OCI-M2 (cell line): ENCODE results near the gene CYFIP1.

ENCODE experiments used
- DNase-seq: peaks from one replicate; lab custom pipeline; 2025; ENCODE audit not compliant: unreplicated experiment; lab: John Stamatoyannopoulos, UW

The CYFIP1 gene

GRCh38 chr15:22918596-22919140, 61.5 kb downstream of the CYFIP1 start:
- DNase-seq: no peak

- DNase-seq: no peak
These were observed 62.1 kb downstream of the CYFIP1 start for GRCh38 chr15:22918056-22918455.

GRCh38 chr15:22917556-22917955, 62.6 kb downstream of the CYFIP1 start:
- DNase-seq: no peak

- no peak for DNase-seq
These were observed 63.4 kb downstream of the CYFIP1 start for GRCh38 chr15:22916606-22917350.

GRCh38 chr15:22915866-22916515, 64.2 kb downstream of the CYFIP1 start:
- no peak for DNase-seq

GRCh38 chr15:22913646-22914380, 66.4 kb downstream of the CYFIP1 start:
- DNase-seq: no peak

GRCh38 chr15:22912256-22912655, 67.9 kb downstream of the CYFIP1 start:
- DNase-seq: no peak

- no peak for DNase-seq
These were observed 68.9 kb downstream of the CYFIP1 start for GRCh38 chr15:22911306-22911705.

- no peak for DNase-seq
These were observed 71.3 kb downstream of the CYFIP1 start for GRCh38 chr15:22908830-22909229.

- no peak for DNase-seq
These were observed 72.8 kb downstream of the CYFIP1 start for GRCh38 chr15:22907161-22907950.

GRCh38 chr15:22904736-22905135, 75.4 kb downstream of the CYFIP1 start:
- no peak for DNase-seq

GRCh38 chr15:22903961-22904534, 76.1 kb downstream of the CYFIP1 start:
- DNase-seq: no peak

- no peak for DNase-seq
These were observed 76.7 kb downstream of the CYFIP1 start for GRCh38 chr15:22903427-22903826.

GRCh38 chr15:22902981-22903380, 77.2 kb downstream of the CYFIP1 start:
- no peak for DNase-seq

GRCh38 chr15:22902578-22902977, 77.6 kb downstream of the CYFIP1 start:
- no peak for DNase-seq

- DNase-seq: no peak
These were observed 78.1 kb downstream of the CYFIP1 start for GRCh38 chr15:22902046-22902445.

- no peak for DNase-seq
These were observed 84.5 kb downstream of the CYFIP1 start for GRCh38 chr15:22895465-22896190.

- DNase-seq: no peak
These were observed 86.3 kb downstream of the CYFIP1 start for GRCh38 chr15:22893881-22894280.

- DNase-seq: no peak
These were observed 87.1 kb downstream of the CYFIP1 start for GRCh38 chr15:22893081-22893480.

GRCh38 chr15:22892333-22892732, 87.8 kb downstream of the CYFIP1 start:
- DNase-seq: no peak
